H1 (cell line): ENCODE measurements around the gene ZSCAN22. TPM values are rescaled to one million over a fixed set of nuclear protein-coding genes. Genes with fewer than 3 reads are reported as not detected.

ENCODE experiments used
- BCL11A ChIP-seq, 2 experiments: IDR thresholded peaks; one replicate each; pipeline ENCODE4 v1.6.1; 2011; ENCODE audit warnings: low read depth in 2 of 2, low read length in 2 of 2, mild to moderate bottlenecking in 2 of 2
- CHD7 ChIP-seq: fragments of 300-600 bp; sonication (generic); IDR thresholded peaks from 2 replicates; pipeline ENCODE4 v1.7.1; 2012; ENCODE audit warnings: low read length, moderate library complexity, mild to moderate bottlenecking, inconsistent platforms; ENCODE audit not compliant: insufficient replicate concordance
- CTBP2 ChIP-seq: IDR thresholded peaks from 2 replicates; pipeline ENCODE4 v1.7.0; 2011; ENCODE audit warnings: borderline replicate concordance, mild to moderate bottlenecking, moderate library complexity, mixed read lengths, low read length; ENCODE audit not compliant: insufficient read depth, insufficient read length
- KDM1A ChIP-seq: fragments of 200-600, 300-600 bp; sonication (generic); IDR thresholded peaks from 2 replicates; pipeline ENCODE4 v1.7.1; 2016; ENCODE audit warnings: mild to moderate bottlenecking, low read length, borderline replicate concordance
- NANOG ChIP-seq: IDR thresholded peaks from 2 replicates; pipeline ENCODE4 v1.6.1; 2011; ENCODE audit warnings: low read length, low read depth, mild to moderate bottlenecking, inconsistent platforms; ENCODE audit not compliant: insufficient read depth, poor library complexity, severe bottlenecking
- RXRA ChIP-seq: IDR thresholded peaks from 2 replicates; pipeline ENCODE4 v1.6.1; 2011; ENCODE audit warnings: low read depth, mild to moderate bottlenecking, low read length, moderate library complexity; ENCODE audit not compliant: insufficient read depth
- polyA plus RNA-seq, 7 experiments: library from polyadenylated mRNA; depleted of rRNA in 3 of 7; stranded (reverse) in 5 of 7; unstranded in 2 of 7; fragments of >200 nt in 5 of 7; fragments of 200-250 nt in 2 of 7; gene quantifications; 1 replicate in 5 of 7; 2 replicates in 1 of 7; 4 replicates in 1 of 7; pipeline versions ENCODE4 v1.2.1 to v1.2.3, GENCODE V29; 2011 to 2013; ENCODE audit warnings: missing spikeins in 2 of 7, mixed read lengths in 2 of 7
- total RNA-seq: library from RNA; stranded (reverse); fragmentation: NEBNext Ultra II Directional; extraction: Animal tissue kit (Norgen Biotek cat#: 25700); gene quantifications from 2 replicates; pipeline ENCODE4 v1.2.1, GENCODE V29; 2021
- TF ChIP-seq, protein P1 (sequence below): IDR thresholded peaks from 2 replicates; pipeline ENCODE4 v1.6.1; 2011; ENCODE audit warnings: low read length, improper control_type of control experiment

ZSCAN22 gene
- total and polyA plus RNA-seq, 2 of the 8 experiments (the other 6 are each of a cell fraction or from before 2014, with no cell fraction given) = 3.2 to 3.3 TPM

DNA sequence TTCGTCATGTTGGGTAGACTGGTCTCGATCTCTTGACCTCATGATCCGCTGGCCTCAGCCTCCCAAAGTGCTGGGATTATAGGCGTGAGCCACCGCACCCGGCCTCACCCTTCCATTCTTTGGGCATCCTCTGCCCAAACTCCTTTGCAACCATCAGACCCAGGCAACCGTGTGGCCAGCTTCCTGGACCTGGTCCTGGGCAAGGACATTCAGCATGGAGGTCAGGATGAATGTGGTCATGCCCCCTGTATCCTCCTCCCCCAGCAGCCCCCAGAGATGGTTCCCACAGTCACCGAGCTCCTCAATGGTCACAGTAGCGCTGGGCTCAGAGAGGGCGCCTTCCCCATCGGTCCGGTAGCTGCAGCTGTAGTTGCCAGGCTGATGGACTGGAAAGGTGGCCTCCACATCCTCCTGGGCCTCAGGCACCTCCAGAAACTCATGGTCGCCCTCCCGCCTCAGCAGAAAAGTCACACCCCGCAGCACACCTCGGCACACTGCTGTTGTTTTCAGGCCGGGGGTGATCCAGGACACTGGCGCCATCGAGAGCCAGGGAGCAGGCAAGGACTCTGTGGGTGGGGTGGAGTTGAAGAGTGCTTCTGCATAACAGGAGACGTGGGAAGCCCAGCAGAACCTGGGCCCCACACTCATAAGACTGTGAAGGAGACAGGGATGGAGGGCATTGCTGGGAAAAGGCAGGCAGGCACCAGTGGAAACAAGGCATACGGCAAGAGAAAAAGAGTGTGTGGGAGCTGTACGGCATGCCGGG, 25.4 kb downstream of the ZSCAN22 start (continued):
- TF ChIP-seq CHD7 (no peak), NANOG (no peak), BCL11A (IDR thresholded peaks at IDR 0.05; ENCODE audit: low read depth in 2 of 2, low read length in 2 of 2) (no peak), RXRA (no peak), CTBP2 (no peak), KDM1A (no peak)
- TF ChIP-seq, protein P1, sequence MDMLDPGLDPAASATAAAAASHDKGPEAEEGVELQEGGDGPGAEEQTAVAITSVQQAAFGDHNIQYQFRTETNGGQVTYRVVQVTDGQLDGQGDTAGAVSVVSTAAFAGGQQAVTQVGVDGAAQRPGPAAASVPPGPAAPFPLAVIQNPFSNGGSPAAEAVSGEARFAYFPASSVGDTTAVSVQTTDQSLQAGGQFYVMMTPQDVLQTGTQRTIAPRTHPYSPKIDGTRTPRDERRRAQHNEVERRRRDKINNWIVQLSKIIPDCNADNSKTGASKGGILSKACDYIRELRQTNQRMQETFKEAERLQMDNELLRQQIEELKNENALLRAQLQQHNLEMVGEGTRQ = no peak
- TF ChIP-seq, all 59 proteins: peak for 0
